Measurements from ENCODE around the gene NDUFS2.

DNA sequence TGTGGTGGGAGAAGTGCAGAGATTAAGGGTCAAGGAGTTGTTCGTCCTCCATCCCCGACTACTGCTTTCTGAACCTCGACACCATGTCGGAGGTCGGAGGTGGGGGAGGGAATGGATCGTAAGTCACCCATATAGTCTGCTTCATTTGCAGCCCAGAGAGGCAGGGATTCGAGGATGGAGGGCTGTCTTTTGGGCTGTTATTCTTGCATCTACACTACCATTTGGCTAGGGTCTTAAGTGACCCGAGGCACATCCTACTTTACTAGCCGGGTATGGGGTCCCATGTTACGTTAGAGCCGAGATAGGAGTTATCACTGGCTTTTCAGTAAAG, 42.3 kb upstream of the NDUFS2 start:
- TF ChIP-seq EP300 (IDR thresholded peaks at IDR 0.05) (no peak), POLR2A (IDR thresholded peaks at IDR 0.05) (no peak), POLR2AphosphoS5 (IDR thresholded peaks at IDR 0.05) (no peak)
- TF ChIP-seq, protein P1, sequence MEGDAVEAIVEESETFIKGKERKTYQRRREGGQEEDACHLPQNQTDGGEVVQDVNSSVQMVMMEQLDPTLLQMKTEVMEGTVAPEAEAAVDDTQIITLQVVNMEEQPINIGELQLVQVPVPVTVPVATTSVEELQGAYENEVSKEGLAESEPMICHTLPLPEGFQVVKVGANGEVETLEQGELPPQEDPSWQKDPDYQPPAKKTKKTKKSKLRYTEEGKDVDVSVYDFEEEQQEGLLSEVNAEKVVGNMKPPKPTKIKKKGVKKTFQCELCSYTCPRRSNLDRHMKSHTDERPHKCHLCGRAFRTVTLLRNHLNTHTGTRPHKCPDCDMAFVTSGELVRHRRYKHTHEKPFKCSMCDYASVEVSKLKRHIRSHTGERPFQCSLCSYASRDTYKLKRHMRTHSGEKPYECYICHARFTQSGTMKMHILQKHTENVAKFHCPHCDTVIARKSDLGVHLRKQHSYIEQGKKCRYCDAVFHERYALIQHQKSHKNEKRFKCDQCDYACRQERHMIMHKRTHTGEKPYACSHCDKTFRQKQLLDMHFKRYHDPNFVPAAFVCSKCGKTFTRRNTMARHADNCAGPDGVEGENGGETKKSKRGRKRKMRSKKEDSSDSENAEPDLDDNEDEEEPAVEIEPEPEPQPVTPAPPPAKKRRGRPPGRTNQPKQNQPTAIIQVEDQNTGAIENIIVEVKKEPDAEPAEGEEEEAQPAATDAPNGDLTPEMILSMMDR (IDR thresholded peaks at IDR 0.05): no peak
